Measurements from ENCODE around the gene RSPRY1. TPM values are rescaled to one million over a fixed set of nuclear protein-coding genes. Genes with fewer than 3 reads are reported as not detected.
A peak's percentile ranks its signal among the peaks of the same experiment; 100 is the strongest.

Gene RSPRY1
- total RNA-seq, 2 donors from 2014 or later = 17.0 to 17.2 TPM

GRCh38 chr16:57284952-57285363, 98.8 kb downstream of the RSPRY1 start:
- Histone ChIP-seq H3K4me3 (peak overlapping the region; percentile 35 to 63), H3K27ac (peak overlapping the region in 1 of 2 donors; percentile 2), H3K36me3 (no peaks in the 10 kb centered on the region), H3K9me3 (no peaks in the 10 kb centered on the region), H3K4me1 (peaks cover 0 to 16% of the 10 kb centered on the region in 2 donors), H3K27me3 (no peaks in the 10 kb centered on the region)
- DNase-seq (ENCODE audit: low spot score) = no peak
- TF ChIP-seq, protein P1, sequence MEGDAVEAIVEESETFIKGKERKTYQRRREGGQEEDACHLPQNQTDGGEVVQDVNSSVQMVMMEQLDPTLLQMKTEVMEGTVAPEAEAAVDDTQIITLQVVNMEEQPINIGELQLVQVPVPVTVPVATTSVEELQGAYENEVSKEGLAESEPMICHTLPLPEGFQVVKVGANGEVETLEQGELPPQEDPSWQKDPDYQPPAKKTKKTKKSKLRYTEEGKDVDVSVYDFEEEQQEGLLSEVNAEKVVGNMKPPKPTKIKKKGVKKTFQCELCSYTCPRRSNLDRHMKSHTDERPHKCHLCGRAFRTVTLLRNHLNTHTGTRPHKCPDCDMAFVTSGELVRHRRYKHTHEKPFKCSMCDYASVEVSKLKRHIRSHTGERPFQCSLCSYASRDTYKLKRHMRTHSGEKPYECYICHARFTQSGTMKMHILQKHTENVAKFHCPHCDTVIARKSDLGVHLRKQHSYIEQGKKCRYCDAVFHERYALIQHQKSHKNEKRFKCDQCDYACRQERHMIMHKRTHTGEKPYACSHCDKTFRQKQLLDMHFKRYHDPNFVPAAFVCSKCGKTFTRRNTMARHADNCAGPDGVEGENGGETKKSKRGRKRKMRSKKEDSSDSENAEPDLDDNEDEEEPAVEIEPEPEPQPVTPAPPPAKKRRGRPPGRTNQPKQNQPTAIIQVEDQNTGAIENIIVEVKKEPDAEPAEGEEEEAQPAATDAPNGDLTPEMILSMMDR (IDR thresholded peaks at IDR 0.05) = no peak

DNA sequence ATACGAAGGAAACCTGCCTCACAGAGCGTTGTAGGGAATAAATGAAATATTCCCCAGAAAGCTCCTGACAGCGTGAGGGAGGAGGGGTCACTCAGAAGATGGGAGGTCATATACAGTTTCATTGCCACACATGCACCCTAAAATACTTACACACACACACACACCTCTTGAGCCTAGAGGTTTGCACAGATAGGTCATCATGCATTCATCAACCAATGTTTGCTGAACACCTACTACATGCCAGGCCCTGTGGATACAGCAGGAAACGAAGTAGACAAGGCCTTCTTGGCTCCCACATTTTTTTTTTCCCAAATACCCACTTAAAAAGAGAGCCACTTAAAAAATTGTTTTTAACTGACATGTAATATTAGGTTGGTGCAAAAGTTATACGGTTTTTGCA, 99.2 kb downstream of the RSPRY1 start:
- TF ChIP-seq, protein P1 (IDR thresholded peaks at IDR 0.05) = no peak
- H3K4me3 ChIP-seq = no peak overlapping the region
- H3K9me3 ChIP-seq = no peaks in the 10 kb centered on the region
- H3K27me3 ChIP-seq = no peaks in the 10 kb centered on the region
- no peak overlapping the region for H3K27ac ChIP-seq
- H3K36me3 ChIP-seq = no peaks in the 10 kb centered on the region
- H3K4me1 ChIP-seq = peaks cover 0 to 16% of the 10 kb centered on the region in 2 donors
- no peak for DNase-seq (ENCODE audit: low spot score)

DNA sequence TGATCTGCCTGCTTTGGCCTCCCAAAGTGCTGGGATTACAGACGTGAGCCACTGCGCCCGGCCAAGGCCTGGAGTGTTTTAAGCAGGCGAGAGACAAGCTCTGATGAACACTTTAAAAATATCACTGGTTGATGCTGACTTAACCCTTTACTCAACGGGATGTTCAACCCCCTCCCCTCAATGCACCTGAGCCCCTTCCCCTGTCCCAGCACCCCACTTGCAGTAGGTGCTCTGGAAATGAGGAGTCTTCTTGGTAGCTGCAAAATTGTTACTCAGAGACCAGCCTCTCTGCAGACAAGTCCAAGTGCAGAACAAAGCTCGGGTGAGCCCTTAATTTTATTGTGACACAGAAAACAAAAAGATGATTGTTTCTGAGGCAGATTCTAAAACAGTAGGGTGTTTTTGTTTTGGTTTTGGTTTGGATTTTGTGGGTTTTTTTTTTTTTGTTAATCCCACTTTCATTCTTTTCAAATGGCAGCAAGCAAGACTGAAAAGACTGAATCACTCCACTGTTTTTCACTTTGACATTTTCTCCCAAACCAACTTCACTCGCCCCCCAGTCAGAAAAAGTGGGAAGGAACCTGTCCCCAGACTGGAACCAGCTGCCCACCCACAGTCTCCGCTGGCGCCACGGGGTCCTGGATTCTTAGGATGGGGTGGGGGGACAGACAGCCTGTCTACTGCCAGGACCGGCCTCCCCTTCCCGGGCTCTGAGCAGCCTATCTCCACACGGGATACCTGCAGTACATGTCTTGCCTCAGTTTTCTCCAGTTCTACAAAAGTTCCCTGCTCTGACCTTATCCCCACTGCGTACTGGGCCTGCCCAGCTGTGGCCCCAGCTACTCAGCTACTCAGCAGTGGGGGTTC, 103.5 kb downstream of the RSPRY1 start:
- Histone ChIP-seq H3K27me3 (no peaks in the 10 kb centered on the region), H3K36me3 (no peaks in the 10 kb centered on the region), H3K4me3 (no peak overlapping the region), H3K9me3 (no peaks in the 10 kb centered on the region), H3K27ac (no peak overlapping the region), H3K4me1 (peaks cover 0 to 6% of the 10 kb centered on the region in 2 donors)
- TF ChIP-seq, protein P1 (IDR thresholded peaks at IDR 0.05) = no peak
- DNase-seq (ENCODE audit: low spot score) = no peak

Other genes starting within 250 kb of the RSPRY1 start
- gene CETP, start 224.4 kb upstream of the RSPRY1 start, total RNA-seq = not detected
- 1 to 10 TPM; 8.0 to 9.7 TPM for gene NLRC5, start 196.8 kb upstream of the RSPRY1 start, total RNA-seq
- 10 to 100 TPM; 16.0 to 26.1 TPM for gene CPNE2, start 93.7 kb upstream of the RSPRY1 start, total RNA-seq
- 10 to 100 TPM; 55.7 to 79.0 TPM for gene PSME3IP1, start 290 bp upstream of the RSPRY1 start, total RNA-seq
- 10 to 100 TPM; 56.4 to 80.4 TPM for gene ARL2BP, start 58.9 kb downstream of the RSPRY1 start, total RNA-seq
- gene PLLP, start 98.3 kb downstream of the RSPRY1 start, total RNA-seq = 10 to 100 TPM; 14.4 to 22.4 TPM
- gene CCL22, start 172.5 kb downstream of the RSPRY1 start, total RNA-seq = under 1 TPM in 1 of 2 donors, not detected in 1; 0.08 TPM
- 10 to 100 TPM; 17.1 to 17.8 TPM for gene CX3CL1, start 186.2 kb downstream of the RSPRY1 start, total RNA-seq
- not detected for gene CCL17, start 218.4 kb downstream of the RSPRY1 start, total RNA-seq

All from right atrium auricular region (tissue), 2 donors.